Stimulated activated CD4-positive, alpha-beta T cell treated with anti-CD3 and anti-CD28 coated beads, Interleukin-15, amount 100 ng/mL, for 24 hours (primary cell): ENCODE results near the gene SART3.

Experiments
- DNase-seq: peaks from one replicate; pipeline ENCODE4 v3.0.0-alpha.2; 2020

Gene SART3

GRCh38 chr12:108484845-108485244 lies 76.1 kb downstream of the SART3 start:
- DNase-seq, result no peak

- DNase-seq, result no peak
Observed at GRCh38 chr12:108484431-108484830, 76.5 kb downstream of the SART3 start.

- no peak for DNase-seq
Observed at GRCh38 chr12:108483213-108484059, 77.5 kb downstream of the SART3 start.

GRCh38 chr12:108482717-108483212 lies 78.2 kb downstream of the SART3 start:
- no peak for DNase-seq

GRCh38 chr12:108479364-108480070 lies 81.5 kb downstream of the SART3 start:
- DNase-seq, result no peak

- DNase-seq, result no peak
Observed at GRCh38 chr12:108478611-108479206, 82.3 kb downstream of the SART3 start.

- no peak for DNase-seq
Observed at GRCh38 chr12:108477881-108478259, 83.1 kb downstream of the SART3 start.

GRCh38 chr12:108477055-108477880 lies 83.7 kb downstream of the SART3 start:
- DNase-seq, result no peak

GRCh38 chr12:108475396-108475795 lies 85.6 kb downstream of the SART3 start:
- no peak for DNase-seq

GRCh38 chr12:108473400-108474055 lies 87.4 kb downstream of the SART3 start:
- no peak for DNase-seq
